Mesothelial cell of epicardium (in vitro differentiated cells): Measurements from ENCODE around the gene IL17C. TPM values are rescaled to one million over a fixed set of nuclear protein-coding genes. Genes with fewer than 3 reads are reported as not detected.

Source experiments
- DNase-seq, 2 experiments: peaks; one replicate each; pipeline ENCODE4 v3.0.0; 2021; ENCODE audit warnings: low spot score in 2 of 2; ENCODE audit not compliant: unreplicated experiment in 2 of 2
- H3K27ac Mint-ChIP-seq: 2 replicates; pipeline ENCODE4 v1.8.0; 2021; ENCODE audit warnings: mixed read lengths
- H3K27me3 Mint-ChIP-seq: 2 replicates; pipeline ENCODE4 v1.8.0; 2021; ENCODE audit warnings: low read depth, mixed read lengths
- H3K36me3 Mint-ChIP-seq: 2 replicates; pipeline ENCODE4 v1.8.0; 2021; ENCODE audit warnings: mixed read lengths
- H3K4me1 Mint-ChIP-seq: 2 replicates; pipeline ENCODE4 v1.8.0; 2021; ENCODE audit warnings: mixed read lengths
- H3K4me3 Mint-ChIP-seq: 2 replicates; pipeline ENCODE4 v1.8.0; 2021; ENCODE audit warnings: mild to moderate bottlenecking, moderate library complexity, mixed read lengths
- H3K9me3 Mint-ChIP-seq: 2 replicates; pipeline ENCODE4 v1.8.0; 2021; ENCODE audit warnings: mixed read lengths
- total RNA-seq: library from RNA; stranded (reverse); gene quantifications from 3 replicates; pipeline ENCODE4 v1.2.1, GENCODE V29; 2021
- TF ChIP-seq, protein P1 (sequence below): fragments of 200-600 bp; sonication (generic); IDR thresholded peaks from one replicate; pipeline ENCODE4 v1.5.0; 2021; ENCODE audit warnings: antibody characterized with exemption; ENCODE audit not compliant: unreplicated experiment

Gene IL17C
- total RNA-seq, 1 donor from 2014 or later = not detected

DNA sequence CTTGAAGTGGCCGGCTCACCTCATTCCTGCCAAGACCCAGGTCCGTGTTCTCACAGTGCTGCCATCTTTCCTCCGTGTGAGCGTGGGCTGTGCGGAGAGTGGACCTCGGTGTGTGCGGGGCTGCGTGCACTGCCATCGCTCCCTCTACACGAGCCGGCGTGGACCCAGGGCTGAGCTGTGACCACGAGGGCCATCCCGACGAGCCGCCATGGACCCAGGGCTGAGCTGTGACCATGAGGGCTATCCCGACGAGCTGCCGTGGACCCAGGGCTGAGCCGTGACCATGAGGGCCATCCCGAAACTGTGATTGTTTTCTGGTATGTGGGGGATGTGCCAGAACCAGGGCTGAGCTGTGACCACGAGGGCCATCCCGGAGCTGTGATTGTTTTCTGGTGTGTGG, 33.4 kb downstream of the IL17C start:
- Mint-ChIP-seq H3K4me1 (no peaks in the 10 kb centered on the region), H3K4me3 (no peak overlapping the region), H3K27me3 (no peaks in the 10 kb centered on the region), H3K9me3 (no peaks in the 10 kb centered on the region), H3K36me3 (peaks cover 2% of the 10 kb centered on the region), H3K27ac (no peak overlapping the region)
- TF ChIP-seq, protein P1, sequence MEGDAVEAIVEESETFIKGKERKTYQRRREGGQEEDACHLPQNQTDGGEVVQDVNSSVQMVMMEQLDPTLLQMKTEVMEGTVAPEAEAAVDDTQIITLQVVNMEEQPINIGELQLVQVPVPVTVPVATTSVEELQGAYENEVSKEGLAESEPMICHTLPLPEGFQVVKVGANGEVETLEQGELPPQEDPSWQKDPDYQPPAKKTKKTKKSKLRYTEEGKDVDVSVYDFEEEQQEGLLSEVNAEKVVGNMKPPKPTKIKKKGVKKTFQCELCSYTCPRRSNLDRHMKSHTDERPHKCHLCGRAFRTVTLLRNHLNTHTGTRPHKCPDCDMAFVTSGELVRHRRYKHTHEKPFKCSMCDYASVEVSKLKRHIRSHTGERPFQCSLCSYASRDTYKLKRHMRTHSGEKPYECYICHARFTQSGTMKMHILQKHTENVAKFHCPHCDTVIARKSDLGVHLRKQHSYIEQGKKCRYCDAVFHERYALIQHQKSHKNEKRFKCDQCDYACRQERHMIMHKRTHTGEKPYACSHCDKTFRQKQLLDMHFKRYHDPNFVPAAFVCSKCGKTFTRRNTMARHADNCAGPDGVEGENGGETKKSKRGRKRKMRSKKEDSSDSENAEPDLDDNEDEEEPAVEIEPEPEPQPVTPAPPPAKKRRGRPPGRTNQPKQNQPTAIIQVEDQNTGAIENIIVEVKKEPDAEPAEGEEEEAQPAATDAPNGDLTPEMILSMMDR = no peak
- no peak for DNase-seq

DNA sequence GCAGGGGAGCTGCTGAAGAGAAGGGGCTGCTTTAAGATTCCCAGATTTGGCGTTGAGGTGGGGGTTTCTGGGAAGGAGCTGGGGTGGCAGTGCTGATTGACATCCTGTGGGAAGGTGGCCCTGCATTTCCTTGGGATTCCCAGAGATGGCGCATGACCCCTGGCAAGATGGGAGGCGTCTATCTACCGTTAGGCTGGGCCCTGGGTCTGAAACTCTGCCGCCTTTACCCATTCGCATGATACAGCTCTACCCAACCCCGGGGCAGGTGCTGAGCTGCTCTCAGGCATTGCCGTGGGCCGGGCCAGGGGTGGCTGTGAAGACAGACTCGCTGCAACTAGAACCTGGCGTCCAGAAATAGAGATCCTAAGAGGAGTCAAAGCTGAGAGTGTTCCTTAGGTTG, 34.4 kb downstream of the IL17C start:
- Mint-ChIP-seq H3K27ac (no peak overlapping the region), H3K27me3 (no peaks in the 10 kb centered on the region), H3K36me3 (no peaks in the 10 kb centered on the region), H3K4me1 (no peaks in the 10 kb centered on the region), H3K4me3 (no peak overlapping the region), H3K9me3 (no peaks in the 10 kb centered on the region)
- TF ChIP-seq, protein P1 = no peak
- no peak for DNase-seq

DNA sequence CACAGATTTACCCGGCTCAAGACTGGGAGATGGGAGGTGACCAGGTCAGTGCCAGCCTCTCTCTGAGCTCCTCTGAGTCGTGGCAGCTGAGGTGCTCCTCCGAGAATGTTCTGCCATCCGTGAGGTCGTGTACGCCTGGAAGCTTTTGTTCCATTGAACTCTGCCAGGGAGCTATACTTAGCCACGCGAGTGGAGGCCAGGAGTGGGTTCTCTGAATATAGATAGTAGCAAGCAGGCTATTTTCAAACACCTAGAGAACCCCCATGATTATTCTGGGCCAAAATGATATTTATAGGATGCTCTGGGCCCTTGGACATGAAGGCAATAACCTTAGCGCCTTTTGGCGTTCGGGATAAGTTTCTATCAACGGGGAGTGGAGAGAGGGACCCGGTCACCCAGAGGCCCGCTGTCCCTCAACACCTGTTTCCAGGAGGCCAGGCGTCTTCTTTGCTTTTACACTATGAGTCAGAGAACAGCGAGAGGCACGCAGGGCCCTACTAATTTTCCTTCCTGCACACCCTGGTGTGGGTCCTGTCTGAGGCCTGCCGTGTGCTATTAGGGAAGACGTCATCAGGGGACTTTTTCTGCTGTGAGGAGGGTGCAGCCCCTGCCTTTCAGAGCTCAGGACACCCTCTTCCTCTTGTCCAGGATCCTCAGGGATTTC, 35.5 kb downstream of the IL17C start:
- no peak overlapping the region for H3K27ac Mint-ChIP-seq
- H3K27me3 Mint-ChIP-seq = no peaks in the 10 kb centered on the region
- no peak overlapping the region for H3K4me3 Mint-ChIP-seq
- no peaks in the 10 kb centered on the region for H3K4me1 Mint-ChIP-seq
- DNase-seq = no peak
- TF ChIP-seq, protein P1 = no peak
- no peaks in the 10 kb centered on the region for H3K36me3 Mint-ChIP-seq
- no peaks in the 10 kb centered on the region for H3K9me3 Mint-ChIP-seq

DNA sequence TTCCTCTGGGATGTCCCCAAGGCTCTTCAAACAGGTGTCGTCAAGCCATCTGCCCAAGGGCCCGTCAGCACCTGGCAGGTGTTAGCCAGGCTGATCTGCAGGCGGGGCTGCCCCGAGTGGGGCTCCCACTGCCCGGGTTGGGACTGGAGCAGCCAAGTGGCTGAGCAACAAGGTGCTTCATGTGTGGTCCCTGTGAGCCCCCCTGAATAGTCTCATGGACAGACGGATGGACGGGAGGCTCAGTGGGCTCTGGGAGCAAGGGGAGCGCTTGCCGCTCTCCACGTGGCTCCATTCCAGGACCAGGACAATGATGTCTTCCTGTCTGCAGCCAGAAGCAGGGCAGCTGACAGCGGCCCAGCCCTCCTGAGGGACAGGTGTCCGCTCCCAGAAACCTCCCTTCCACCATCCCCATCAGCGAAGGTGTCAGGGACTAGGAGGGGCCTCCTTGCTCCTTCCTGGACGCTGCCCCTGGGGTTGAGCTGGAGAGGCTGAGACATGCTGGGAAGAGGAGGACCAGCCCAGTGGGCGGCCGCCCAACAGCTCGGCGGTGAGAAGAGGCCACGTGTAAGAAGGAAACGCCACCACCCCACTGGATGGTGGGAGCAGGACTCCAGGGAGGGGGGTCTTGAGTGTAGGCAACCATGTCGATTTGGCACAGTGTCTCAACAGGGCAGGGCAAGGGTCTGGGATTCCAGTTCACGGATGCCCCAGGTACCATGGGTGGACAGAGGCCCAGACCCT, 38.3 kb downstream of the IL17C start:
- Mint-ChIP-seq H3K9me3 (no peaks in the 10 kb centered on the region), H3K4me1 (no peaks in the 10 kb centered on the region), H3K4me3 (no peak overlapping the region), H3K27ac (no peak overlapping the region), H3K27me3 (peaks cover 9% of the 10 kb centered on the region), H3K36me3 (no peaks in the 10 kb centered on the region)
- TF ChIP-seq, protein P1 = no peak
- no peak for DNase-seq

DNA sequence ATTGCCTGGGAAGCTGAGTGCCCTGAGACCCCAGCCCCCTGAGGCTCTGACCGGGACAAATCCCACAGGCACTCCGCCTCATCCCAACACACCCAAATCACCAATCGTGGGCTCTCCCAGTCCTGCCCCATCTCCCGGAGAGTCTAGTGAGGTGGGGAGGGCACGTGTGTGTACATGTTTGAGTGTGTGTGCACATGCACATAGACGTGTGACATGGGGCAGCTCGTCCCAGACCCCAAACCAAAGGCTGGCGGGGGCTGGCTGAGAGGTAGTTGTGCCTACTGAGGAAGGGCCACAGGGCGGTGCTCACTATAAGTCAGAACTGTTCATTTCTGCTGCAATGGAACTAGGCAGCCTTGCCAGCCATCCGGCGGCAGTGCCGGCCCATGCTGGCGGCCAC, 39.3 kb downstream of the IL17C start:
- no peak overlapping the region for H3K4me3 Mint-ChIP-seq
- no peaks in the 10 kb centered on the region for H3K9me3 Mint-ChIP-seq
- H3K27me3 Mint-ChIP-seq = peaks cover 18% of the 10 kb centered on the region
- no peak overlapping the region for H3K27ac Mint-ChIP-seq
- no peaks in the 10 kb centered on the region for H3K36me3 Mint-ChIP-seq
- H3K4me1 Mint-ChIP-seq = no peaks in the 10 kb centered on the region
- no peak for DNase-seq
- TF ChIP-seq, protein P1 = no peak
